ENCODE results near the gene JARID2. TPM values are rescaled to one million over a fixed set of nuclear protein-coding genes. Genes with fewer than 3 reads are reported as not detected.

Gene JARID2
- total and polyA plus RNA-seq, 10 of the 15 experiments (the other 5 are each of a cell fraction or from before 2014, with no cell fraction given): 4.2 to 21.6 (median 11.7) TPM

GRCh38 chr6:15435468-15435867 is 189.6 kb downstream of the JARID2 start:
- H2AFZ ChIP-seq (ENCODE audit: control insufficient read depth, low read depth, low read length): no peak overlapping the region
- in situ Hi-C loops (cut with MboI): no loop called here
- 100% methylated on average over 1 of the region's 1 CpG for WGBS (ENCODE audit: insufficient coverage, insufficient replicate concordance, low lambda C conversion rate, missing lambda C conversion rate)
- POLR2A ChIA-PET: interaction anchor here (0.7 to 1.9 kb wide), 5 partner anchors 13 to 318 kb away, joined by 3 to 7 read pairs (median 4); no protein-coding TSS in a partner anchor
- ATAC-seq (no peak), DNase-seq (ENCODE audit: low read depth, low spot score) (no peak), FAIRE-seq (no peak)
- peaks cover 4% of the 10 kb centered on the region; the same call in 2 of the 3 replicates for H3K9me3 ChIP-seq (replicated peaks; ENCODE audit: control insufficient read depth, insufficient read depth, low read length)
- BruUV-seq (replicated peaks): no TSS peak
- SMC1A ChIA-PET (ENCODE audit: uncharacterized antibody, unreplicated experiment): interaction anchor here (0.8 to 15.4 kb wide), 14 partner anchors 8 to 175 kb away, joined by 3 to 143 read pairs (median 6); no protein-coding TSS in a partner anchor
- H3K27me3 ChIP-seq (replicated peaks in 1 of 2; ENCODE audit: control insufficient read depth in 2 of 2, insufficient read depth in 2 of 2, low read length in 1 of 2): no peaks in the 10 kb centered on the region
- intact Hi-C loops (cut with micrococcal nuclease; ENCODE audit: unreplicated experiment): no loop called here
- no peak overlapping the region for H3K4me3 ChIP-seq
- no peak for TF ChIP-seq ZSCAN29 (IDR thresholded peaks at IDR 0.05)
- H4K20me1 ChIP-seq (ENCODE audit: control insufficient read depth, insufficient read depth): no peaks in the 10 kb centered on the region
- no peak overlapping the region; the same call in 1 of the 2 replicates for H3K4me2 ChIP-seq (ENCODE audit: control insufficient read depth, insufficient read depth)
- H3K36me3 ChIP-seq (ENCODE audit: control insufficient read depth in 2 of 2, insufficient read depth in 2 of 2, low read length in 1 of 2): no peaks in the 10 kb centered on the region; a peak in 1 of 4 replicates
- H3K79me2 ChIP-seq (ENCODE audit: control insufficient read depth, insufficient read depth, low read length): peaks cover 98% of the 10 kb centered on the region
- H3K27ac ChIP-seq (ENCODE audit: control insufficient read depth, insufficient read depth): peak overlapping the region; percentile 59
- RAD21 ChIA-PET (ENCODE audit: unreplicated experiment): interaction anchor here (0.5 to 3.9 kb wide), 9 partner anchors 9 to 183 kb away, joined by 3 to 13 read pairs (median 5); no protein-coding TSS in a partner anchor
- H3K4me1 ChIP-seq (ENCODE audit: control insufficient read depth, insufficient read depth, low read length): peaks cover 68% of the 10 kb centered on the region
- H3K9ac ChIP-seq (ENCODE audit: control insufficient read depth, insufficient read depth, low read length): no peak overlapping the region
- CTCF ChIA-PET: interaction anchor here (1.1 to 6.3 kb wide), 9 partner anchors 9 to 188 kb away, joined by 3 to 49 read pairs (median 4); no protein-coding TSS in a partner anchor

- in situ Hi-C loops (cut with MboI) (no loop called here), intact Hi-C loops (cut with micrococcal nuclease; ENCODE audit: unreplicated experiment) (no loop called here)
- FAIRE-seq (no peak), DNase-seq (ENCODE audit: low read depth, low spot score) (no peak), ATAC-seq (no peak)
- Histone ChIP-seq H2AFZ (ENCODE audit: control insufficient read depth, low read depth, low read length) (no peak overlapping the region), H3K27me3 (replicated peaks in 1 of 2; ENCODE audit: control insufficient read depth in 2 of 2, insufficient read depth in 2 of 2, low read length in 1 of 2) (no peaks in the 10 kb centered on the region), H3K4me1 (ENCODE audit: control insufficient read depth, insufficient read depth, low read length) (peaks cover 72% of the 10 kb centered on the region), H4K20me1 (ENCODE audit: control insufficient read depth, insufficient read depth) (no peaks in the 10 kb centered on the region), H3K9me3 (replicated peaks; ENCODE audit: control insufficient read depth, insufficient read depth, low read length) (peaks cover 4% of the 10 kb centered on the region; the same call in 2 of the 3 replicates), H3K4me3 (no peak overlapping the region), H3K36me3 (ENCODE audit: control insufficient read depth in 2 of 2, insufficient read depth in 2 of 2, low read length in 1 of 2) (no peaks in the 10 kb centered on the region; a peak in 1 of 4 replicates), H3K4me2 (ENCODE audit: control insufficient read depth, insufficient read depth) (peak overlapping the region; percentile 7; the same call in 1 of the 2 replicates), H3K9ac (ENCODE audit: control insufficient read depth, insufficient read depth, low read length) (no peak overlapping the region), H3K27ac (ENCODE audit: control insufficient read depth, insufficient read depth) (peak overlapping the region; percentile 27; the same call in 1 of the 2 replicates), H3K79me2 (ENCODE audit: control insufficient read depth, insufficient read depth, low read length) (peaks cover 98% of the 10 kb centered on the region)
- ChIA-PET CTCF (interaction anchor here (2.5 to 6.3 kb wide), 2 partner anchors 15 to 182 kb away, joined by 10 to 49 read pairs; no protein-coding TSS in a partner anchor), POLR2A (interaction anchor here (1.9 kb wide), 1 partner anchor 15 kb away, joined by 7 read pairs; no protein-coding TSS in a partner anchor), RAD21 (ENCODE audit: unreplicated experiment) (interaction anchor here (1.0 to 1.7 kb wide), 4 partner anchors 10 to 184 kb away, joined by 3 to 6 read pairs (median 4); no protein-coding TSS in a partner anchor), SMC1A (ENCODE audit: uncharacterized antibody, unreplicated experiment) (interaction anchor here (0.5 to 15.4 kb wide), 9 partner anchors 9 to 182 kb away, joined by 3 to 143 read pairs (median 5); no protein-coding TSS in a partner anchor)
- BruUV-seq (replicated peaks): no TSS peak
- WGBS (ENCODE audit: insufficient coverage, insufficient replicate concordance, low lambda C conversion rate, missing lambda C conversion rate): 80% methylated on average over 3 of the region's 3 CpGs
- TF ChIP-seq RELB (IDR thresholded peaks at IDR 0.05; ENCODE audit: low read depth) (no peak), WRNIP1 (IDR thresholded peaks at IDR 0.05; ENCODE audit: borderline replicate concordance, low read depth, low read length) (no peak), STAT3 (IDR thresholded peaks at IDR 0.05; ENCODE audit: low read depth, low read length) (no peak), PKNOX1 (IDR thresholded peaks at IDR 0.05) (no peak), ATF2 (IDR thresholded peaks at IDR 0.05; ENCODE audit: low read length) (no peak), PAX5 (IDR thresholded peaks at IDR 0.05; ENCODE audit: borderline replicate concordance, low read depth, low read length) (no peak), SUZ12 (IDR thresholded peaks at IDR 0.05; ENCODE audit: unreplicated experiment) (no peak), IRF5 (IDR thresholded peaks at IDR 0.05; ENCODE audit: borderline replicate concordance) (no peak)
Observed at GRCh38 chr6:15436451-15436850, 190.6 kb downstream of the JARID2 start.
